ENCODE data around the gene GRID1.
A peak's percentile ranks its signal among the peaks of the same experiment; 100 is the strongest.
"Not testable (repeated sequence)": the region's sequence is repeated elsewhere in the genome, so short reads cannot be mapped to it uniquely, and the experiment has no call there.

GRID1 gene

GRCh38 chr10:86100581-86101061 lies 266.0 kb downstream of the GRID1 start:
- peak in 1 of 5 experiments; percentile 35 for DNase-seq

- DNase-seq, result no peak
Measured at GRCh38 chr10:86099542-86100334, 266.9 kb downstream of the GRID1 start.

- DNase-seq, result peak in 1 of 5 experiments; percentile 19
Measured at GRCh38 chr10:86098187-86098881, 268.3 kb downstream of the GRID1 start.

GRCh38 chr10:86095061-86095460 lies 271.5 kb downstream of the GRID1 start:
- not testable (repeated sequence) for DNase-seq

- not testable (repeated sequence) for DNase-seq
Measured at GRCh38 chr10:86092311-86092710, 274.3 kb downstream of the GRID1 start.

- no peak for DNase-seq
Measured at GRCh38 chr10:86091216-86091615, 275.4 kb downstream of the GRID1 start.

- no peak for DNase-seq
Measured at GRCh38 chr10:86090807-86091206, 275.8 kb downstream of the GRID1 start.

- no peak for DNase-seq
Measured at GRCh38 chr10:86087716-86088115, 278.9 kb downstream of the GRID1 start.

GRCh38 chr10:86086418-86086817 lies 280.2 kb downstream of the GRID1 start:
- DNase-seq, result no peak

- no peak for DNase-seq
Measured at GRCh38 chr10:86085686-86086085, 280.9 kb downstream of the GRID1 start.

GRCh38 chr10:86085136-86085535 lies 281.5 kb downstream of the GRID1 start:
- no peak for DNase-seq

- no peak for DNase-seq
Measured at GRCh38 chr10:86084585-86084984, 282.0 kb downstream of the GRID1 start.

- DNase-seq, result no peak
Measured at GRCh38 chr10:86083664-86084175, 282.9 kb downstream of the GRID1 start.

- DNase-seq, result no peak
Measured at GRCh38 chr10:86083206-86083605, 283.4 kb downstream of the GRID1 start.

- no peak for DNase-seq
Measured at GRCh38 chr10:86082556-86082955, 284.0 kb downstream of the GRID1 start.

- DNase-seq, result no peak
Measured at GRCh38 chr10:86079088-86079487, 287.5 kb downstream of the GRID1 start.

- DNase-seq, result no peak
Measured at GRCh38 chr10:86078639-86079035, 288.0 kb downstream of the GRID1 start.

- no peak for DNase-seq
Measured at GRCh38 chr10:86077871-86078638, 288.5 kb downstream of the GRID1 start.

GRCh38 chr10:86077271-86077670 lies 289.3 kb downstream of the GRID1 start:
- DNase-seq, result no peak

- DNase-seq, result not testable (repeated sequence)
Measured at GRCh38 chr10:86076497-86076896, 290.1 kb downstream of the GRID1 start.

- DNase-seq, result no peak
Measured at GRCh38 chr10:86075512-86075911, 291.1 kb downstream of the GRID1 start.

- no peak for DNase-seq
Measured at GRCh38 chr10:86074294-86074693, 292.3 kb downstream of the GRID1 start.

All from T-helper 2 cell (primary cell).